Measurements from ENCODE around the gene MORN5.

The MORN5 gene

GRCh38 chr9:122130837-122131236, 28.9 kb upstream of the MORN5 start:
- TF ChIP-seq CTCF (conservative IDR thresholded peaks at IDR 0.05) = no peak
- no peak overlapping the region for H3K27ac ChIP-seq

- no peak overlapping the region for H3K27ac ChIP-seq
- no peak for TF ChIP-seq CTCF (conservative IDR thresholded peaks at IDR 0.05)
Observed at GRCh38 chr9:122131401-122132001, 28.2 kb upstream of the MORN5 start.

GRCh38 chr9:122132539-122132938, 27.2 kb upstream of the MORN5 start:
- no peak for TF ChIP-seq CTCF (conservative IDR thresholded peaks at IDR 0.05)
- H3K27ac ChIP-seq = no peak overlapping the region

- no peak for TF ChIP-seq CTCF (conservative IDR thresholded peaks at IDR 0.05)
- H3K27ac ChIP-seq = no peak overlapping the region
Observed at GRCh38 chr9:122133263-122133983, 26.3 kb upstream of the MORN5 start.

GRCh38 chr9:122133984-122134535, 25.6 kb upstream of the MORN5 start:
- H3K27ac ChIP-seq = no peak overlapping the region
- no peak for TF ChIP-seq CTCF (conservative IDR thresholded peaks at IDR 0.05)

- no peak for TF ChIP-seq CTCF (conservative IDR thresholded peaks at IDR 0.05)
- no peak overlapping the region for H3K27ac ChIP-seq
Observed at GRCh38 chr9:122134822-122135528, 24.7 kb upstream of the MORN5 start.

- TF ChIP-seq CTCF (conservative IDR thresholded peaks at IDR 0.05) = no peak
- H3K27ac ChIP-seq = no peak overlapping the region
Observed at GRCh38 chr9:122135529-122135859, 24.2 kb upstream of the MORN5 start.

Data from VCaP (cell line).